ENCODE results near the gene APOL6. TPM values are rescaled to one million over a fixed set of nuclear protein-coding genes. Genes with fewer than 3 reads are reported as not detected.

APOL6 gene
- total and polyA plus RNA-seq, 9 of the 15 experiments (the other 6 are each of a cell fraction or from before 2014, with no cell fraction given) = 0.29 to 1.2 (median 0.70) TPM

- no peaks in the 10 kb centered on the region for H3K4me1 ChIP-seq (replicated peaks in 1 of 2; ENCODE audit: control insufficient read depth in 2 of 2, insufficient read depth in 2 of 2, low read length in 2 of 2)
- no peaks in the 10 kb centered on the region for H3K79me2 ChIP-seq (ENCODE audit: control insufficient read depth, insufficient read depth, low read length)
- H3K27me3 ChIP-seq (ENCODE audit: control insufficient read depth in 2 of 2, insufficient read depth in 2 of 2, low read length in 2 of 2) = no peaks in the 10 kb centered on the region
- ATAC-seq (no peak), FAIRE-seq (no peak), DNase-seq (ENCODE audit: extremely low read depth in 1 of 4, low spot score in 3 of 4) (no peak)
- ChIA-PET CTCF (ENCODE audit: low intra/inter-chr PET ratio) (no interaction called here), POLR2A (interaction anchor here (1.8 kb wide), 1 partner anchor 19 kb away, joined by 5 read pairs; no protein-coding TSS in a partner anchor)
- no peak overlapping the region for H2AFZ ChIP-seq (ENCODE audit: low read depth, low read length)
- intact Hi-C loops (cut with micrococcal nuclease) (no loop called here), in situ Hi-C loops (cut with MboI) (no loop called here)
- H3K36me3 ChIP-seq (ENCODE audit: control insufficient read depth, insufficient read depth, low read length) = no peaks in the 10 kb centered on the region
- no peak overlapping the region for H3K27ac ChIP-seq (ENCODE audit: extremely low read depth, low read depth, low read length)
- no peak overlapping the region for H3K4me3 ChIP-seq
- BruUV-seq (replicated peaks) = no TSS peak
- no peaks in the 10 kb centered on the region for H3K9me3 ChIP-seq (replicated peaks; ENCODE audit: control insufficient read depth, insufficient read depth, low read depth, low read length)
- H4K20me1 ChIP-seq (replicated peaks; ENCODE audit: control insufficient read depth, insufficient read depth, low read length) = no peaks in the 10 kb centered on the region
- no peaks in the 10 kb centered on the region for H3K9me1 ChIP-seq (ENCODE audit: control insufficient read depth, insufficient read depth, low read length)
- TF ChIP-seq KDM1A (IDR thresholded peaks at IDR 0.05) (no peak), SIX5 (IDR thresholded peaks at IDR 0.05; ENCODE audit: borderline replicate concordance in 1 of 2, insufficient read depth in 1 of 2, low read depth in 1 of 2, low read length in 2 of 2) (no peak)
- H3K9ac ChIP-seq (ENCODE audit: insufficient read depth in 1 of 2, low read depth in 2 of 2, low read length in 2 of 2) = no peak overlapping the region
- H3K4me2 ChIP-seq (ENCODE audit: insufficient read depth, low read length) = no peak overlapping the region
- WGBS (ENCODE audit: insufficient coverage, low coverage, missing lambda C conversion rate) = 15% methylated on average over 11 of the region's 11 CpGs
Observed at GRCh38 chr22:35685731-35686130, 37.5 kb downstream of the APOL6 start.

- ChIA-PET POLR2A (no interaction called here), CTCF (ENCODE audit: low intra/inter-chr PET ratio) (no interaction called here)
- no peak overlapping the region for H3K4me3 ChIP-seq
- WGBS (ENCODE audit: insufficient coverage, low coverage, missing lambda C conversion rate) = 0% methylated on average over 4 of the region's 4 CpGs
- H2AFZ ChIP-seq (ENCODE audit: low read depth, low read length) = no peak overlapping the region
- peak; percentile 80; the same call in 1 of the 2 replicates for TF ChIP-seq SPI1 (IDR thresholded peaks at IDR 0.05; ENCODE audit: borderline replicate concordance, low read depth, low read length)
- TF ChIP-seq ZNF584 (CRISPR knock-in tag; IDR thresholded peaks at IDR 0.05; ENCODE audit: low read depth) = no peak
- H3K27me3 ChIP-seq (ENCODE audit: control insufficient read depth in 2 of 2, insufficient read depth in 2 of 2, low read length in 2 of 2) = 0 out of 5 replicates have a peak, but pooled peaks cover 0 to 3% of the 10 kb centered on the region in 2 experiments
- no peak overlapping the region for H3K9ac ChIP-seq (ENCODE audit: insufficient read depth in 1 of 2, low read depth in 2 of 2, low read length in 2 of 2)
- intact Hi-C loops (cut with micrococcal nuclease) (no loop called here), in situ Hi-C loops (cut with MboI) (no loop called here)
- no peak for DNase-seq (ENCODE audit: extremely low read depth in 1 of 4, low spot score in 3 of 4)
- no peaks in the 10 kb centered on the region for H3K9me1 ChIP-seq (ENCODE audit: control insufficient read depth, insufficient read depth, low read length)
- H3K9me3 ChIP-seq (replicated peaks; ENCODE audit: control insufficient read depth, insufficient read depth, low read depth, low read length) = no peaks in the 10 kb centered on the region
- H3K4me1 ChIP-seq (replicated peaks in 1 of 2; ENCODE audit: control insufficient read depth in 2 of 2, insufficient read depth in 2 of 2, low read length in 2 of 2) = no peaks in the 10 kb centered on the region
- BruUV-seq (replicated peaks) = no TSS peak
- no peak for FAIRE-seq
- ATAC-seq = no peak
- H4K20me1 ChIP-seq (replicated peaks; ENCODE audit: control insufficient read depth, insufficient read depth, low read length) = no peaks in the 10 kb centered on the region
- H3K27ac ChIP-seq (ENCODE audit: extremely low read depth, low read depth, low read length) = no peak overlapping the region
- H3K79me2 ChIP-seq (ENCODE audit: control insufficient read depth, insufficient read depth, low read length) = no peaks in the 10 kb centered on the region
- no peaks in the 10 kb centered on the region for H3K36me3 ChIP-seq (ENCODE audit: control insufficient read depth, insufficient read depth, low read length)
- no peak overlapping the region for H3K4me2 ChIP-seq (ENCODE audit: insufficient read depth, low read length)
Observed at GRCh38 chr22:35686298-35686697, 38.1 kb downstream of the APOL6 start.
